GM18511 (cell line): ENCODE results near the gene DMBT1.

Source experiments
- ATAC-seq: cut with Tn5 transposase; IDR thresholded peaks from one replicate; pipeline ENCODE4 v1.9.1; 2021; ENCODE audit warnings: mild to moderate bottlenecking, moderate library complexity; ENCODE audit not compliant: unreplicated experiment

The DMBT1 gene

DNA sequence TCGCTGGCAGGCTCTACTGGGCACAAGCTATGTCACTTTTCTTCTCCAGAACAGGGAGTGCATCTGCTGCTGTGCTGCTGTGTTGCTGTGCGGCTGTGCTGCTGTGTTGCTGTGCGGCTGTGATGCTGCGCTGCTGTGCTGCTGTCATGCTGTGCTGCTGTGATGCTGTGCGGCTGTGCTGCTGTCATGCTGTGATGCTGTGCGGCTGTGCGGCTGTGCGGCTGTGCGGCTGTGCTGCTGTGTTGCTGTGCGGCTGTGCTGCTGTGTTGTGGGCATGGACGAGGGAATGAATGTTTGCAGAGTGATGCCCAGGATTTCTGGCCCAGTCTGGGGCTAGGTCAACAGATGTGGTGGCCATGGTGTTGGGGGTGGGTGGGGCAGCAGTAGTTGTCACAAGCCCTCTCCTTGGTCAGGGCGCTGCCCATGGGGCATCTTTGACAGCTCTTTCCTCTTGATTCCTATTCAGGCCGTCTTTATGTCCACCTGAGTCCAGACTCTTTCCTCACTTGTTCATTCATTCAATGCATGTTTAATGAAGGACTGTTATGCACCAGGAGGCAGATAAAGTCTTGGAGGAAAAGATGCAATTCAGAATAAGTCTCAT is 83.5 kb downstream of the DMBT1 start:
- ATAC-seq, result no peak

DNA sequence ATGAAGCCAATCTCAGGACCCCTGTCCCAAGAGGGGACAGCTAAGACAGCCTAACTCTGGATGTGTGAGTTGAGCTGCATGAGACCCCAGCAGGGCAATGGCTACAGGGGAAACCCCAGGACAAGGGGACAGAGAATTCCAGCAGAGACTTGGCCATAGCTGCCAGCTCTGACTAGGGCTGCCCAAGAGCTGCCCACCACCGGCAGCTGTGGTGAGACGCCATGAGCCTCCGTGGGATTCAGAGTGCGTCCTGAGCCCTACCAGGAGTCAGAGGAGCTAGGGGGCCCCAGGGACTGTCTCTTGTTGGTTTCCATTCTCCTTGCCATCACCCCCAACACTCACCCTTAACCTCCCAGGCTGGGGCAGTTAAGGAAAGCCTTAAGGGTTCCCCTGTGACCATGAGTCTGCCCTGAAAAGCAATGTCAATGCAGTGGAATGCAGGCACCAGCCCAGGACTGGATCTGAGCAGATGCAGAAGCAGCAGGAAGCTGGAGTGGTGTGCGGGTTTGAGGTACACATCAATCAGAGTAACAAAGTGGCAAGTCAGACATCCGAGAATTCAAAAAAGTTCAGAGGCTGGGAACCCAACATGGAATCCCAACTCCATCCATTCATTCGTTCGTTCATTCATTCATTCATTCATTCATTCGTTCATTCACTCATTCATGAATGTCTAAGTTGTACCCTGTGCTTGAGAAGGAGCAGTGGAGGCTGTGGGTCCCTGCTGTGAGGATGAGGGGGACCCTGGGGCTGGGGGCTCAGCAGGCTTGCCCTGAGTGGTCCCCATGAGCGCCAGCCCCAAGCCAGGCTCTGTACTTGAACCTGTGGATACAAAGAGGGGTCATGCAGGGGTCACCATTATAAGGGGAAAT is 86.2 kb downstream of the DMBT1 start:
- ATAC-seq, result no peak

GRCh38 chr10:122647383-122647968 is 86.9 kb downstream of the DMBT1 start:
- no peak for ATAC-seq

DNA sequence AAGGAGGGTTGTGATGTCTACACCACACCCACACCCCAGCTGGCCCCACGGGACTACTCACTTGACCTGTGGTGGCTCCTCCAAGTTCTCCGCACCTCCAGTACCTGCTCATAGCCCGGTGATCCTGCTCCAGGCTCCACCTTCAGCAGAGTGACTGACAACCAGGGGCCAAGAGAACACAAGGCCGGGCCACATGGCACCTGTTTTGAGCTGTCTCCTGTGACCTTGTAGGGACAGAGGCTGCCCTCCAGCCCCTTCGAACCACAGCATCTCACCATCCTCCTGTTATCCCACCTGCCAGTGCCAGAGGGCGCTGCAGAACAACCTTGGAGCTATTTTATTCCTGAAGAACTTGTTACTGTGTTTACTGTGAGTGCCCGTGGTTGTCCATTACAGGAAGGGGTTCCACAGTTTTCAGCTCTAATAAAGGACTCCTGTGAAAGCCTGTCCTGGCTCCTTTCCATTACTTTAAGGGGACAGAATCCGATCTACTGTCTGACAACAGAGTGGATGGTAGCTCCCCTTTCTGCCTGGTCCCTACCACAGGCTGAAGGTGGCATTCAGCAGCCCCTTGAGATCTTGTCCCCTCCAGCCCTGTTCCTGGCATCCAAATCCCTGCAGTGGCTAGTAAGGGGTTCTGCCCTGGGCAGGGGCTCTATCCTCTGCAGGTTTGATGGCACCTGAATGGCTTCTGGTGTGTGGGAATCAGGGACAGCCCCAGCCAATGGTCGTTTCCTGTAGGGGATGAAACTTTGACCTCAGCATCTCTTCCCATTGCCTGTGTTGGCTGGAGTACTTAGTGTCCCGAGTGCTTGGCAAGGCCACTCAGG is 88.3 kb downstream of the DMBT1 start:
- ATAC-seq, result no peak

- no peak for ATAC-seq
Measured at GRCh38 chr10:122649903-122650302, 89.3 kb downstream of the DMBT1 start.

DNA sequence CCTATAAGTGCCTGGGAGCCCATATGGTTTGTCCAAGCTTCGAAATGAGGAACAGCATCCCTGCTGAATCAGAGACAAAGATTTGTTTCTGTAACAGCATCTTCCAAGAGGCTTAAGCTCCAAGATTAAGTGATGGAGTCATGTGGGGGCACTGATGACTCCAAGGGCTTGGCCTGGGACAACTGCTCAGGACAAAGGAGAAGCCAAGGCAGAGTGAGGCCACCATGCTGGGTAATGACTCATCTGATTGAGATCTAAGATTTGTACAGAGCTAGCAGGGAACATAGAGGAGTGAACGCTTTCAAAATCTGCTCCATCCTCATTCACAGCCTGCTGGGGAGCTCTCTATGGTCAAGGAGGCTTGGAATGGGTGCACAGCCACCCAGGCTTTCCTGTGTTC is 89.8 kb downstream of the DMBT1 start:
- no peak for ATAC-seq

GRCh38 chr10:122655524-122656307 is 95.2 kb downstream of the DMBT1 start:
- no peak for ATAC-seq

- ATAC-seq, result no peak
Measured at GRCh38 chr10:122656308-122656705, 95.8 kb downstream of the DMBT1 start.

GRCh38 chr10:122656741-122657140 is 96.2 kb downstream of the DMBT1 start:
- no peak for ATAC-seq

DNA sequence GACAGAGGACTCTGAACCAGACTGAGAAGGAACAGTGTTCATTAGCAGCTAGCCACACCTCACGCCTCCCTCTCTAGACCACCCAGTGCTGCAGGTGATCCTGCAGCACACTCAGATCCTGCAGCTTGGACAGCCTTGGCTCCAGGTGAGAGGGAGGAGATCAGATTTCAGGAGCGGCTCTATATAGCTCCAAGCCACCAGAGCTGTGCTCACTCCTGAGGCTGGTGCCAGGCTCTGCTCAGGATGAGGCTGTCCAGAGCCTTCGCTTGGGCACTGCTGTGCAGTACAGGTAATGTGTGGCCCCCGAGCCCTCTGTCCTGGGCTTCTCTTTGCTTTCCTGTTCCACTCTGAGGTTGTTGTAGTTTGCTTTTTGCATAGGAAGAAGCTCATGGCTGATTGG is 96.7 kb downstream of the DMBT1 start:
- no peak for ATAC-seq

DNA sequence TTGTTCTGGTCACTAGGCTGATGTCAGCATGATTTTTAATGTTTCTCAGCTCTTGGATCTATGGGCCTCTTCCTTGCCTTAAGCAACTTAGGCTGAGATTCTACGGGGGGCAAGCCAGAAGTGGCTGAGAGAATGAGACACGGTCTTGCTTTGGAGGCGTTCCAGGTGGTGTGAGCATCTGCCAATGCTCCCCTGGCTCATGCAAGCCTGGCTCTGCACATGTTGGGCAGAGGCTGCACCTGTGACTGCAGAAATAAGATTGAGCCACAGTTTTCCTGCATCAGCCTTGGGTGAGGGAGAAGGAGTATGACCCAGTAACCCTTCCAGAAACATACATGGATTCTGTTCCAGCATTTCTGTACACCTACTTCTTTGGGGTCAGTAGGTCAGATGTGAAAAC is 97.2 kb downstream of the DMBT1 start:
- no peak for ATAC-seq

- ATAC-seq, result no peak
Measured at GRCh38 chr10:122658356-122659049, 97.9 kb downstream of the DMBT1 start.

- ATAC-seq, result no peak
Measured at GRCh38 chr10:122659126-122659525, 98.6 kb downstream of the DMBT1 start.

GRCh38 chr10:122659651-122660050 is 99.1 kb downstream of the DMBT1 start:
- ATAC-seq, result no peak

DNA sequence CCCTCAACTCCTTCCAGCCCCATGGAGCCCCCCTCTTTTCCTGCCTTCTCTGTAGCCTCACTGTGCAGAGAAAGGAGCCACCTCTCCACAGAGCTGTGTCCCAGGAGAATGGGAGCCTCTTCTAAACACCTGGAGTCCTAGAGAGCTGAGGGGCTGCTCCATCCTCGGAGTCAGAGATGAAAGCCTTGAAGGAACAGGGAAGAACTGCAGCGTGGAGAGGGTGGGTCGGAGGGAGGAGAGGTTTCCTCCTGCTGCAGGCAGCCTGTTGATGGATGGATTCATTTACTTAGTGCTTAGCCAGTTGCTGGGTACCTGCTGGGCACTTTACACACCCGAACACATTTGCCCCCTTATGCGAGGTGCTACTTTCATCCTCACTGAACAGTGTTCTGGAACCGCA is 100.1 kb downstream of the DMBT1 start:
- ATAC-seq, result no peak

DNA sequence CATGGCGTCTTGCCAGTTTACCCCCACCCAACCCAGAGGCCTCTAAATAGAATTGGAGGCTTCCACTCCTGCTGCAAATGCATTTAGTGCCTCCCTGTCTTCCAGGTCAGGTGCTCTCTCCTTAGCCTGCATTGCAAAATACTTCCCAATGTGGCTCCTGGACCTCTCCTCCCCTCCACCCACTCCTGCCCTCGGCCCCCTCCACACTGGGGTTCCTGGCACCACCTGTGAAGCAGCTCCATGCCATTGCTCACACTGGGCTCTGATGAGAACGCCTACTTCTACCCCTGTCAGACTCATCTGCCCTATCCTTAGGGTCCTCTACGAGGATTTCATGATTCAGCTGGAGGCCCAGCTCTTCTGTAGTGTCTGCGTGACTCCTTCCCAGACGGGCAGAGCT is 101.7 kb downstream of the DMBT1 start:
- no peak for ATAC-seq

DNA sequence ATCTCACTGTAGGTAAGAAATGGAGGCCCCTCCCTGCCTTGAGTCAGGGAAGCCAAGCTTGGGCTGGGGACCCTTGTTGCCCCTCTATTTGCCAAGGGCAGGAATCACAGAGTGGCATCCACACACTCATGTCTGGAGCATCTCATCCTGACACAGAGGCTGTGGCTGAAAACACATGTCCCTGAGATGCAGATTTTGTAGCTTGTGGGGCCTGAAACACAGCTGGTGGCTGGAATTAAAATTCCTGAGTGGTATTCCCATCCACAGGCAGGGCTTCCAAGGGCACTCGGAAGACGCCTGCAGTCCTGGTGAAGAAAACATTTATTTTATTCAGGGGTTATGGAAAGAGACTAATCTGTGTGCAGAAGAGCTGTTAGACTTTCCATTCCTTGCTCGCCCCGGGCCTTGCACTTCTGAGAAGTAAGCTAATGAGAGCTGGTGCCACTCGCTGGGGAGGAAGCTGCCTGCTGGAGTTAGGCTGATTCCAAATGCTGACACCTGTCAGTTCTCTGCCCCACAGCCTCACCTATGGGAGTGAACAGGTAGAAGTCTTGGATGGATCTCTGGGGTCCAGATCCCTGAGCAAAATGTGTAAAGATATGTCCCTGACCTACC is 103.1 kb downstream of the DMBT1 start:
- ATAC-seq, result no peak

DNA sequence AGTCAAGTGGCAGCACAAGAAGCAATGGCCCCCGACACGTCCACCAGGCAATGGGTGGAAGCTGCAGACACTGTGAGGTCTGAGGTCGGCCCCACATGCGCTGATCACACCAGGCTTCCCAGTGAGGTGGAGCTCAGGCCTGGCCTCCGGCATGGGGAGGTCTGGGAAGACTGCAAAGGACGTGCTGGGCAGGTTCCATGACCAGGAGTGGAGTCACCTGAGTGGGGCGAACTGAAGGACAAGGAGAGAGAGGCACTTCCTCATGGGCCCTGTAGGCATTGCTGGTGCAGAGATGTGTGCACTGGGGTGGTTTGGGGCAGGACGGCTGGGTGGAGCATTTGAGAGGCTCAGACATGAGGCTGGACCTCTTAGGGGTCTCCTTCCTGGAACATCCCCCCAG is 103.9 kb downstream of the DMBT1 start:
- ATAC-seq, result no peak

DNA sequence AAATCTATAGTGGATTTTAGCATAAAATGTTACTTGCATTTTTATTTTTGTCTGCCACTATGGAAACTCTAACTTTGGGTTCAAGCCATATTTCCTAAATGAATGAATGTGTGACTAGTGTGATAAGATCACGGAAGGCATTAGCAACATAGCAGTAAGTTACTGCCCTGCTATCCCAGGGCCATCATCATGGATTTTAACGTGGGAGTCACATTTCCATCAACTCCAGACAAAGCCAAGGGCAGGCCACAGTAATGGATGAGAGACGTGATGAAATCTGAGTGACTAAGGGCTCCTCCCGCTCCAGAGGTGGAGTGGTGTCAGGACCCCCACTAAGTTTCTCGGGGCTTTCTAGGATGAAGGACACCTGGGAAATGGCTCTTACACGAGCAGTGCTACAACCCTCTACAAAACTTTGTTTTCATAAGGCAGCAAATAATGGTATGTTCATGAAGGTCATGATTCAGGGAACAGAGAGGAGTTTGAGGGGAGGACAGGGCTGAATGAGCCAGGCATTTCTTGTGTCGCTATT is 104.8 kb downstream of the DMBT1 start:
- no peak for ATAC-seq
